NCI-H1105 (cell line): ENCODE results near the gene NDNF.

Source experiments
- DNase-seq: peaks from one replicate; lab custom pipeline; 2025; lab: John Stamatoyannopoulos, UW

NDNF gene

DNA sequence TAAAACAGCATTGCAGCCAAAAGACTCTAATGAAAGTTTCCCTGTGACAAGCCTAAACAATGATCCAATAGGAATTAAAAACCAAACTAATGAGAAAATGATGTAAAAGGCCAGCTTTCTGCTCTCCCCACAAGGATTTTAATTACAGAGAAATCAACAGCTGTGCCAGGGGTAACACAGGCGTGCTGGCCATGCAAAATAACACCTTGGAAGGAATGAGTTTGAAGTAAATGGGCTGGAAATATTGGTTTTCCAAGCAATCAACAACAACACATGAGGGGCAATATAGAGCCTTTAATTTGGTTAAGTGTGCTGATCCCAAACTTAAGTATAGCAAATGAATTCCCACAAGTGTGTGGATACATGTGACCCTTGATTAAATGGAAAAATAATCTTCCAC, 56.9 kb downstream of the NDNF start:
- no peak for DNase-seq

- DNase-seq, result no peak
Measured at GRCh38 chr4:121014544-121014943, 57.8 kb downstream of the NDNF start.

- DNase-seq, result no peak
Measured at GRCh38 chr4:121011780-121012340, 60.5 kb downstream of the NDNF start.

DNA sequence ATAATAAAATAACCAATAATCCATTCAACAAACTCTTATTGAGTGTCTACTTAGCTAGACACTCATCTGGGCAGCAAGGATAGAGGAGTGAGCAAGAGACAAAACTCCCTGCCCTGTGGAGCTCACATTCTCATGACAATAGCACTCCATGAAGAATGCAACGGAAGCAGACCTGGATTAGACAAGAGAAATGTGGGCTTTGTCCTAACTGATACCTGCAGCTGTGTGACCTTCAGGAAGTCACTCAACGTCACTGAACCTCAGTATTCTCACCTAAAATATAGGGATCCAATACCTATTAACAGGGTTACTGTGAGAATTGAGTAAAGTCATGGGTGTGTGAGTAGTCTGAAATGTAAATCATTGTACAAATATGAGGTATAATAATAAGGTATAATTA, 61.2 kb downstream of the NDNF start:
- no peak for DNase-seq

DNA sequence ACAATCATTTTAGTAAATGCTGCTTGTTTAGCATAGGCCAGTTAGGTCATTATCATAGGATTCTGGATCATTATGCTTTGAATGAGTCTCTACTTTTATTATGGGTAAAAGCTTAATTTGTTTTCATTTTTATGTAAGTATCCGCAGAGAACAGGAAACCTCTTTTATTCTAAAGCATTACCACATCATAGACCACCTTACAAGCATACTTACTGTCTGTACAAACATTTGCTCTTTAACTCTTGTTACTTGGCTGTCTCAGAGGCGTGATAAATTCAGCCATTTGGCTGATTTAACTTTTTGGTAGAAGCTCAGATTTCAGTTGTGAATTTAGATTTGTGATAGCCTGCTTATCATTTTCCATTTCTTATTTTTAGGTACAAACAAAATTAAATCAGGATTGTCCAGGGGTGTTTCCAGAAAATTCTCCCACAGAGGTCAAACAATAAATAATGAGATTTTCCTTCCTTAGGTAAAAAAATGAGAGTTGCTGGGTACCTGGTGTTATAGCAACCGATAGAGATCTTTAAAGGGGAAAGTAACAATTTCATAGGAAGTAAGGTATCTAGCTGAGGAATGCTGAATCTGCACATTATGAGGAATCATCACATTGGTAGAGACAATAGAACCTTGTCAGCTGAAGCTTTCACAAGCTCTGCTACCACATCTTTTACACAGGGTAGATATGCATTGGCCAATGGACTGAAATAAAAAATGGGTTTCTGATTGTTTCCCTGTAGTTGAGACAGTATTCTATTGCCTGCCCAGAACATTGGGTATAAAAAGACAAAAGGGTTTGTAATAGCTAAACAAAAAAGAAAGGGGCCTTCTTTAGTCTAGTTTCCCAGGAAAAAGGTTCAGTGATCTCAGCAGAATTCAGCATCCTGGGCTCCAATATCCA, 62.5 kb downstream of the NDNF start:
- DNase-seq, result no peak

GRCh38 chr4:121007660-121008059, 64.7 kb downstream of the NDNF start:
- no peak for DNase-seq

DNA sequence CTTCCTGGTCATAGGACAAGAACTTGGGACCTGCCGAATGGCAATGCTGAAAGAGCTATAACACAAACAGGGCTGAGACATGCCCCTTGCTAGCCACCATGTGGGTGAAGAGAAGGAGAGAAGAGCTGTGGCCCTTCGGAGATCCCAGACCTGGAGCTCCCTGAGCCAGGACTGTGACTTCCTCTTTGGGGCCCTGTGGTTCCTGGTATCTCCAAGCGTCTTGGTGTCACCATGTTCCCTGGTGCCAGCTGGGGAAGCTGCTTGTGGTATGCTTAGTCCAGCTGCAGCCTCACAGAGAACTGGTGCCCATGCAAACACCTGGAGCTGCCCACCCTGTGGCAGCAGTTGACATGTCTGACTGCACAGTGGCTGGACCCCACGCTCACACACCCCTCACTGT, 68.5 kb downstream of the NDNF start:
- DNase-seq, result no peak

DNA sequence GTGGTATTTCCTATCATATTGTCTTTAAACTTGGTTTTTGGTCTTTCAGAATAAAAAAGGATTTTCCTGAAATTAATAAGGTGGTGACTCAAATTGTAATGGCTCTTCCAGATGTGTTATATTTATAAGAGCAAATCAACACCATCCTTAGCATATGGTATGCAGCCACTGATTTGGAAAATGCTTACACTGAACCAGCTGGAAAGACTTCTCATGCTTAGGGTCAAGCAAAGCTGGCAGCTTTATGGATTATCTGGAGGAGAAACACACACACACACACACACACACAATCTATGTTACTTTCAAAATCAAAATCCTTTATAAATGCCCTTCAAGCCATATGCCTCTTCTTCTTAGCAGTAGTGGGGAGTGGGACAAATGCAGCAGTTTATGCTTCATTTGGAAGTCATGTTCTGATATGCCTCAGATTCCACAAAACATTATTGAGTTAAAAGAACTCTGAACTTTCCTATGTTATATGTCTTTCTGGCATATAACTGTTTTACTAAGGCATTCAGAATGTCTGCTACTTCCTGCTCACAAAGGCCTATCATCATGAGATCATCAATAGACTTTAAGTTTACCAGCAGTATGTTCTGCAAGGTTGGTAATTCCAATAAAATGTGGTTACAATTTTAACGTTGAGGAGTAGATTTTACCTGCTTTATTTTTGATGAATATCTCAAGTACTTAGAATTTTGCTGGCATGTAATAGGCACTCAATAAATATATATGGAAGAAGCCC, 76.9 kb downstream of the NDNF start:
- no peak for DNase-seq

DNA sequence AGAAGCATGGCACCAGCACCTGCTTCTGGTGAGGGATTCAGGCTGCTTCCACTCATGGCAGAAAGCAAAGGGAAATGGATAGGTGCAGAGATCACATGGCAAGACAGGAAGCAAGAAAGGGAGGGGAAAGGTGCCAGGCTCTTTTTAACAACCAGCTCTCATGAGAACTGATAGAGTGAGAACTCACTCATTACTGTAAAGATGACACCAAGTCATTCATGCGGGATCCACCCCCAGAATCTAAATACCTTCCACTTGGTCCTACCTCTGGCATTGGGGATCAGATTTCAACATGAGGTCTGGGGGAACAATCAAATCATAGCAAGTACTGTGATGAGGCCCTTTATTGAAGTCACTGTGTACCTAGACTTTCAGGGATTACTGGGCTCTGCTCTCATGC, 77.8 kb downstream of the NDNF start:
- no peak for DNase-seq

- no peak for DNase-seq
Measured at GRCh38 chr4:120991885-120992284, 80.5 kb downstream of the NDNF start.

- no peak for DNase-seq
Measured at GRCh38 chr4:120990246-120990645, 82.1 kb downstream of the NDNF start.
